Peyer's patch (tissue), 4 donors: ENCODE data around the gene AAMDC.

Experiments used
- CTCF ChIP-seq, 6 experiments: fragments of 450-650 bp in 4 of 6; fragments of 200-600 bp in 2 of 6; sonication (generic) in 1 of 6; IDR thresholded peaks; one replicate each; pipeline ENCODE4 v1.5.1; 2017 to 2019; ENCODE audit warnings: antibody characterized with exemption in 6 of 6, mild to moderate bottlenecking in 3 of 6, moderate library complexity in 1 of 6
- POLR2A ChIP-seq, 2 donors: fragments of 450-650 bp; IDR thresholded peaks; one replicate each; pipeline ENCODE4 v1.5.1; 2017; ENCODE audit warnings: antibody characterized with exemption in 2 of 2, mild to moderate bottlenecking in 2 of 2, moderate library complexity in 2 of 2

GRCh38 chr11:77820565-77821348 is at the start of gene AAMDC, which contains the start of gene RSF1:
- peak; percentile 44 to 75 for TF ChIP-seq POLR2A (IDR thresholded peaks at IDR 0.05)
- peak; percentile 27 to 84 (median 66) for TF ChIP-seq CTCF (IDR thresholded peaks at IDR 0.05)
